Neural cell (in vitro differentiated cells): ENCODE results near the gene HS6ST3.

Experiments used
- CTCF ChIP-seq: fragments of 450-650 bp; IDR thresholded peaks from 2 replicates; pipeline ENCODE4 v1.5.1; 2014; ENCODE audit warnings: antibody characterized with exemption, mild to moderate bottlenecking, moderate library complexity; ENCODE audit not compliant: poor library complexity, severe bottlenecking
- EP300 ChIP-seq: fragments of 450-650 bp; conservative IDR thresholded peaks from 2 replicates; pipeline ENCODE4 v1.6.1; 2014; ENCODE audit warnings: antibody characterized with exemption, mild to moderate bottlenecking, moderate library complexity; ENCODE audit not compliant: poor library complexity, severe bottlenecking
- EZH2 ChIP-seq: fragments of 200-600, 300-800 bp; shearing (Covaris generic), sonication (generic); IDR thresholded peaks from 2 replicates; pipeline ENCODE4 v1.6.1; 2014; ENCODE audit warnings: antibody characterized with exemption, low read length, borderline replicate concordance, mild to moderate bottlenecking; ENCODE audit not compliant: insufficient read depth, poor library complexity, severe bottlenecking
- MXI1 ChIP-seq: fragments of 450-650 bp; conservative IDR thresholded peaks from 2 replicates; pipeline ENCODE4 v1.6.1; 2014; ENCODE audit warnings: antibody characterized with exemption, mild to moderate bottlenecking; ENCODE audit not compliant: poor library complexity, severe bottlenecking
- POLR2AphosphoS5 ChIP-seq: IDR thresholded peaks from 2 replicates; pipeline ENCODE4 v1.6.1; 2012
- RAD21 ChIP-seq: fragments of 450-650 bp; conservative IDR thresholded peaks from 2 replicates; pipeline ENCODE4 v1.6.1; 2014; ENCODE audit warnings: antibody characterized with exemption, mild to moderate bottlenecking, moderate library complexity

DNA sequence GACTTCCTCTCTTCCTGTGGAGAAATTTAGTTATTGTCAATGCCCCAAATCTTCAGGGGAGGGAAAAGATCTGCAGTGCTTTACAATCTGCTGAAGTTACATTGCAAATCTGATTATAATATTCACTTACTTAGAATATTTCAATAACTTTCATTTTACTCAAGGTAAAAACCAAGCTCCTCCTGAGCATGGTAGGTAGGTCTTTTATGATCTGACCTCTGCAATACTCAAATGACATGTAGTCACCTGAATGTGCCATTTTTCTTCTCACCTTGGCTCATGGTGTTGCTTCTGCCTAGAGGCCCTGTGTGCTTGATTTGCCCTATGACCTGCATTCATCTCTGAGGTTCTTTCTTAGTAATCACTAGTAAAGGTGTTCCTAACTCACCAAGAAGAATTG lies 331.4 kb downstream of the HS6ST3 start:
- TF ChIP-seq POLR2AphosphoS5 (no peak), CTCF (no peak), RAD21 (no peak), EZH2 (no peak), EP300 (no peak), MXI1 (no peak)
